ENCODE measurements around the gene GSDMA.

Gene GSDMA

DNA sequence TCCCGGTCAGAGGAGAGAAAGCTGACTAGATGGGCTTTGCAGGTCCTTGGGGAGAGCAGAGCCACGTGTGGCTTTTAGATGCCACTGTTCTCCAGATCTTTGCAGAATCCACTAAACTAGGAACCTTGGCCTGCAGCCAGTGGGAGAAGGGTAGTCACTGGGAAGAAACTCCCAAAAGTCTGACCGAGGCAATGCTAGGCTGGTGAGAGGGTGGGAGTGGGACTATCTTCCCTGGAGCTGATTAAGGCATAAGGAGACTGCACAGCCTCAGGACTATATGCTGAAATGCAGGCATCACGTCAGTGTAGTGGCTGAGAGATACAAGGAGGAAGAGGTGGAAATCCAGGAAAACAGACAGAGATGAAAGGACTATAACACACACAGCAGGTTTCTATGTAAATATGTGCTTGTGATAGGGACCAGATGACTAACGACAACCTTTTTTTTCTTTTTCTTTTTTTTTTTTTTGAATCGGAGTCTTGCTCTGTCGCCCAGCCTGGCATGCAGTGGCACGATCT lies 2.2 kb upstream of the GSDMA start:
- DNase-seq (ENCODE audit: extremely low read depth, insufficient read length) = no peak
- no peaks in the 10 kb centered on the region for H3K36me3 ChIP-seq (ENCODE audit: control insufficient read depth, insufficient read depth, low read length)
- TF ChIP-seq, protein P1, sequence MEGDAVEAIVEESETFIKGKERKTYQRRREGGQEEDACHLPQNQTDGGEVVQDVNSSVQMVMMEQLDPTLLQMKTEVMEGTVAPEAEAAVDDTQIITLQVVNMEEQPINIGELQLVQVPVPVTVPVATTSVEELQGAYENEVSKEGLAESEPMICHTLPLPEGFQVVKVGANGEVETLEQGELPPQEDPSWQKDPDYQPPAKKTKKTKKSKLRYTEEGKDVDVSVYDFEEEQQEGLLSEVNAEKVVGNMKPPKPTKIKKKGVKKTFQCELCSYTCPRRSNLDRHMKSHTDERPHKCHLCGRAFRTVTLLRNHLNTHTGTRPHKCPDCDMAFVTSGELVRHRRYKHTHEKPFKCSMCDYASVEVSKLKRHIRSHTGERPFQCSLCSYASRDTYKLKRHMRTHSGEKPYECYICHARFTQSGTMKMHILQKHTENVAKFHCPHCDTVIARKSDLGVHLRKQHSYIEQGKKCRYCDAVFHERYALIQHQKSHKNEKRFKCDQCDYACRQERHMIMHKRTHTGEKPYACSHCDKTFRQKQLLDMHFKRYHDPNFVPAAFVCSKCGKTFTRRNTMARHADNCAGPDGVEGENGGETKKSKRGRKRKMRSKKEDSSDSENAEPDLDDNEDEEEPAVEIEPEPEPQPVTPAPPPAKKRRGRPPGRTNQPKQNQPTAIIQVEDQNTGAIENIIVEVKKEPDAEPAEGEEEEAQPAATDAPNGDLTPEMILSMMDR (IDR thresholded peaks at IDR 0.05; ENCODE audit: insufficient read depth, low read length, poor library complexity, severe bottlenecking) = no peak

DNA sequence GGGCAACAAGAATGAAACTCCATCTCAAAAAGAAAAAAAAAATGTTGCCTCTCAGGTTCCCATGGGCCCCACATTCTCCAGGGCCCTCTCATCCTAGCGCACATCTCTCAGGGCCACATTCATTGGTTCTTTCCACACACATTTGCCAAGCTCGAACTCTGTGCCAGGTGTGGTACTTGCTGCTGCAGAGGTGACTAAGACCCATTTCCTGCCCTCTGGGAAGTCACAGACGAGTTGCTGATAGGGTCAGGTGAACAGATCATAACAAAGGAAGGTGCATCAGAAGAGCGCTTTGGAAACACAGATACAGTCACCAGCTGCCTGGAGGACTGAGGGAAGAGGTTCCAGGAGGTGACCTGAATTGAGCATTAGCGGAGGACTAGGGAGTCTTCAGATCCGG lies 1.0 kb downstream of the GSDMA start:
- TF ChIP-seq, protein P1 (IDR thresholded peaks at IDR 0.05; ENCODE audit: insufficient read depth, low read length, poor library complexity, severe bottlenecking) = no peak
- Histone ChIP-seq H3K27me3 (replicated peaks; ENCODE audit: control insufficient read depth, insufficient read depth, low read length) (peaks cover 2% of the 10 kb centered on the region), H3K4me3 (replicated peaks; ENCODE audit: low read depth, low read length) (no peak overlapping the region), H3K36me3 (ENCODE audit: control insufficient read depth, insufficient read depth, low read length) (no peaks in the 10 kb centered on the region)
- DNase-seq (ENCODE audit: extremely low read depth, insufficient read length) = no peak

More for the DNA sequence above, 2.2 kb upstream of the GSDMA start:
- H3K27me3 ChIP-seq (replicated peaks; ENCODE audit: control insufficient read depth, insufficient read depth, low read length) = peaks cover 2% of the 10 kb centered on the region; the same call in 1 of the 2 replicates
- no peak overlapping the region for H3K4me3 ChIP-seq (replicated peaks; ENCODE audit: low read depth, low read length)

DNA sequence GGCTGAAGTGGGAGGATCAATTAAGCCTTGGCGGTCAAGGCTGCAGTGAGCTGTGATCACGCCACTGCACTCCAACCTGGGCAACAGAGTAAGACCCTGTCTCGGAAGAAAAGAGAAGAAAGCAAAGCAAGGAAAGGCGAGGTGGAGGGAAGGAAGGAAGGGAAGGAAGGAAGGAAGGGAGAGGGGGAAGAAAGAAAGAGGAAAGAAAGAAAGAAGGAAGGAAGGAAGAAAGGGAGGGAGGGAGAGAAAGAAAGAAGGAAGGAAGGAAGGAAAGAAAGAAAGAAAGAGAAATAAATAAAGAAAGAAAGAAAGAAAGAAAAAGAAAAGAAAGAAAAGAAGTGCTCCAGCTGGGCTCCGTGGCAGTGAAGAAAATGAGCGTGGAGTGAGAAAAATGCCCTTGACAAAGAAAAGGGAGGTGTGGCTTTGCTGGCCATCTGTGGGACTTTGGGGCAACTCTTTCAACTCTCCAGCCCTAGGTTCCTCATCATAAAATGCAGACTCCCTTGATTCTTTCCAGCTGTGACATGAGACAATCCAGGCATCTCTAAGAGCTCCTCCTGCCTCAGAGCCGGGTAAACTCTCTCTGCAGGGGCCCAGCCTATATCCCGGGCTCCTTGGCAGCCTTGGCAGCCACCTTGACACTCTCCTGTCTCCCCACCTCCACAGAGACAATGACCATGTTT lies 2.4 kb downstream of the GSDMA start:
- Histone ChIP-seq H3K4me3 (replicated peaks; ENCODE audit: low read depth, low read length) (no peak overlapping the region), H3K36me3 (ENCODE audit: control insufficient read depth, insufficient read depth, low read length) (no peaks in the 10 kb centered on the region), H3K27me3 (replicated peaks; ENCODE audit: control insufficient read depth, insufficient read depth, low read length) (peaks cover 2% of the 10 kb centered on the region)
- DNase-seq (ENCODE audit: extremely low read depth, insufficient read length) = no peak
- TF ChIP-seq, protein P1 (IDR thresholded peaks at IDR 0.05; ENCODE audit: insufficient read depth, low read length, poor library complexity, severe bottlenecking) = no peak

DNA sequence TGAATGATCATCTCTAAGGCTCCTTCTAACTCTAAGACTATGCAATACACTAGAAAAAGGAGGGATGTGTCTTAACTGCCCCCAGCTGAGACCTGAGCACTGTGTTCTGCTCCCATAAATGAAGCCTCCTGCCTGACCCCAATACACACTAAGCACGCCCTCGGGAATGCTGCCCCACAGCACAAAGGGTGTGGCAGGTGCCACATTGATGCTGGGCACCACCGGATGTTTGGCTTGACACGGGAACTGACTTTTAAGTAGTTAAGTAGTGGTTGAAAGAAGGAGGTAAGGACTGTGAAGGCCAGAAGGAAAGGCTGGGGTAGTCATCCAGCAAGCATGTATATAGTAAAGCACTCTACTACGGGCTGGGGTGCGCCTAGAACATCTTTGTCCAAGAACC lies 4.0 kb downstream of the GSDMA start:
- DNase-seq (ENCODE audit: extremely low read depth, insufficient read length) = no peak
- TF ChIP-seq, protein P1 (IDR thresholded peaks at IDR 0.05; ENCODE audit: insufficient read depth, low read length, poor library complexity, severe bottlenecking) = no peak
- Histone ChIP-seq H3K27me3 (replicated peaks; ENCODE audit: control insufficient read depth, insufficient read depth, low read length) (peaks cover 2% of the 10 kb centered on the region), H3K36me3 (ENCODE audit: control insufficient read depth, insufficient read depth, low read length) (no peaks in the 10 kb centered on the region), H3K4me3 (replicated peaks; ENCODE audit: low read depth, low read length) (no peak overlapping the region)

DNA sequence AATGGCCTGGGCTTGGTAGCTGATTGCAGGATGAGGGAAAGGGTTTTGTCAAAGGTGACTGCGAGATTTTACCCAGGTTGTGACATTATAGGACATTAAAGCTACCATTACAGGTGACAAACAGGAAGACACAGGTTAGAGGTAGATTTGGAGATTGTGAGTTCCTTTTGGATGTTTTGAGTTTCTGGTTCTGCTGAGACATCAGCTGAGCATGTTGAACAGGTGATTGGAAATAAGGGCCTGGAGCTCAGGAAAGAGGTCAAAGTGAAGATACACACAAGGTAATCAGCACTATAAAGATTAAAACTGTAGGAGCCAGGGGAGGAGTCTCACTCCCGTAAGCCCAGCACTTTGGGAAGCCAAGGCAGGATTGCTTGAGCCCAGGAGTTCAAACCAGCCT lies 6.0 kb downstream of the GSDMA start:
- no peak for DNase-seq (ENCODE audit: extremely low read depth, insufficient read length)
- Histone ChIP-seq H3K36me3 (ENCODE audit: control insufficient read depth, insufficient read depth, low read length) (no peaks in the 10 kb centered on the region), H3K4me3 (replicated peaks; ENCODE audit: low read depth, low read length) (no peak overlapping the region), H3K27me3 (replicated peaks; ENCODE audit: control insufficient read depth, insufficient read depth, low read length) (peaks cover 2% of the 10 kb centered on the region)
- TF ChIP-seq, protein P1 (IDR thresholded peaks at IDR 0.05; ENCODE audit: insufficient read depth, low read length, poor library complexity, severe bottlenecking) = no peak

All from GM06990 (cell line).